ENCODE measurements around the gene DMXL2.

Gene DMXL2

DNA sequence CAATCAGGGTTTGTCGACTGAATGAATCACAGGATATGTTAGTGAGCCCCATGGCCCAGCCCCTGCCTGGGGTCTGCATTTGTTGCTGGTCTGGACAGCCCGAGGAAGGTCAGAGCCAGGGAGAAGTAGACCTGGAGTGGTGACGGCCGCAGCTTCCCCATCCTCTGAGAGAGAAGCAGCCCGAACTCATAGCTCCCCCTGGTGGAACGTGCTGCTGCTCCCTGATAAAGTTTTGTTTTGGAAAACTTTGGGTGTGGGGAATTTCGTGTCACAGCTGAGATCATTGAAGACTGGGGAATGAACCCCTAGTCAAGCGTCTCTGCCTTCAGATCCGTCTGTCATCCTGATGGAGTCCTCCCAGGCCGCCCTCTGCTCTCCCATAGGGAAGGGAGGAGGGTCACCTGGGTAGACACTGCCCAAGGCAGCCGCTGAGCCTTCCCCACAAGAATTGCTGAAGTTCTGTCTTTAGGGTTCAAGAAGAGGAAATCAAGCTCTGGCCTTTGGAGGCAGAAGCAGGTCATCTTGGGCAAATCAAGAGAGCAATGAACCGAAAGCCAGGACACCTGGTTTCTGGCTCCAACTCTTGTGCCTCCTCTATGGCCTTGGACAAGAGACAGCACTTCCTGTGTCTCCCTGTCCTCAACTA is 220.6 kb downstream of the DMXL2 start:
- ATAC-seq = no peak

DNA sequence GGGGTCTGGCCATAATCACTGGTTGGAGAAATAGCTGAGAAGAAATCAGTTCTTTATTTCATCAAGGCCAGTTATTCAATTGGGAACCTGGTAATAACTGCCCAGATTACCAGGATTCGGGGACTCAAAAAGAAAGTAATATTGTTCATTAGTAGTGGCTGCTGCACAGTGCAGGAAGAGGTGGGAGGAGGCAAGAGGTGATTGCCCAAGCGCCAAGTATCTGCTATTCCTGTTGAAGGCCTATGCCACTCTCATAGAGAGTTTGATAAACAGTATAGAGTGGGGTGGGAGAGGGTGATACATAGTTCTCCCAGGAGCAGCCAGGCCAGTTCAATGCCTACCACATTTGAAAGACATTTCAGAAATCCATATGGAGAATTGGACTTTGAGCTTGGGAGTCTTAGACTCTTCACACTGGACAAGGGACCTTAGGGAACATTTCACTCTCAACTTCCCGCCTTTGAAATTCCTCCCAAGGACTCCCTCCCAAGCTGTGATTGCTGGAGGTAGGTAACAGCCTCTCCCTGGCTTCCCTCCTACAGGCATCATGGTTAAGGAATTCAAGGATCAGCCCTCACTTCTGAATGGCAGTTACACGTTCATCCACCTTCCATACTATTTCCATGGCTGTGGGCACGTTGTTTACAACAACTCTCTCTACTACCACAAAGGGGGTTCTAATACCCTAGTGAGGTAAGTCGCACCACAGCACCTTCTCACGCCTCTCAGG is 221.4 kb downstream of the DMXL2 start:
- no peak for ATAC-seq

DNA sequence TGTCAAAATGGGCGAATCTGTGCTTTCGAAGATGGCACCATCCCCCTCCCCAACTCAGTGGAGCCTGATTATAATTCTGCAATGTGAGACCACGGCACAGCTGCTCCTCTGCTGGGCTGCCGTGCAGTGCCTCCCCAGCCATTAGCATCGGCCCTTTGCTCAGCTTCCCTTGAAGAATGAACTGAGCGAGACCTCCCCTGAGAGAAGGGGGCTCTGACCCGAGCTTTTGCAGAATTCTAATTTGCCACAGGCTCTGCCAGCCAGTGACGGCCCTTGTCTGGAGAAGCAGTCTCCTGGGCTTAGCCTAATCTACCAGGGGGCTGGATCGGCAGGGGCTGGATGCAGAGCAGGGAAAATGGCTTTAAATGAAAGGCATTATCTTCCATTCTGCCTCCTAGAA is 223.9 kb downstream of the DMXL2 start:
- no peak for ATAC-seq

Data from activated CD4-positive, CD25-positive, alpha-beta regulatory T cell treated with anti-CD3 and anti-CD28 coated beads, Interleukin-2, amount 50 U/mL, for 24 hours (primary cell).